ENCODE data around the gene ZNF326.
"Not testable (repeated sequence)": the region's sequence is repeated elsewhere in the genome, so short reads cannot be mapped to it uniquely, and the experiment has no call there.

GRCh38 chr1:89982846-89983245 is 12.1 kb upstream of the ZNF326 start:
- not testable (repeated sequence) for TF ChIP-seq POLR2AphosphoS5, POLR2A (IDR thresholded peaks at IDR 0.05; ENCODE audit: low read depth, low read length)
